ENCODE results near the gene TRAK2.
"Not testable (repeated sequence)": the region's sequence is repeated elsewhere in the genome, so short reads cannot be mapped to it uniquely, and the experiment has no call there.

Gene TRAK2

GRCh38 chr2:201450954-201451291, 335 bp downstream of the TRAK2 start:
- in situ Hi-C loops (cut with MboI; ENCODE audit: low sequenced_read_pairs) = no loop called here

DNA sequence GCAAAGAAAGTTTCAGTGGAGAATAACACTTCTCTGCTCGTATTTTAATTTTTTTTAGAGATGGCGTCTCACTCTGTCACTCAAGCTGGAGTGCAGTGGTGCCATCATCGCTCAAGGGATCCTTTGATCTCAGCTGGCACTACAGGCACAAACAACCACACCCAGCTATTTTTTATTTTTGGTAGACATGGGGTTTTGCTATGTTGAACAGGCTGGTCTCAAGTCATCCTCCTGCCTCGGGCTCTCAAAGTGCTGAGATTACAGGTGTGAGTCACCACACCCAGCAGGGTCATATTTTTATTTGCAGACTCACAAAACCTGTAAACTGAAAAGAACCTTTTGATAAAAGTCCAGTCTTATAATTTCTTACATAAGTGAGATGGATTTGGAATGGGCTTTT, 2.6 kb downstream of the TRAK2 start:
- in situ Hi-C loops (cut with MboI; ENCODE audit: low sequenced_read_pairs) = no loop called here

- in situ Hi-C loops (cut with MboI; ENCODE audit: low sequenced_read_pairs) = no loop called here
These were observed 3.2 kb downstream of the TRAK2 start for GRCh38 chr2:201448061-201448460.

GRCh38 chr2:201447086-201447485, 4.2 kb downstream of the TRAK2 start:
- in situ Hi-C loops (cut with MboI; ENCODE audit: low sequenced_read_pairs) = no loop called here

GRCh38 chr2:201444746-201445465, 6.4 kb downstream of the TRAK2 start:
- in situ Hi-C loops (cut with MboI; ENCODE audit: low sequenced_read_pairs) = no loop called here

GRCh38 chr2:201441409-201441808, 9.8 kb downstream of the TRAK2 start:
- in situ Hi-C loops (cut with MboI; ENCODE audit: low sequenced_read_pairs) = no loop called here

GRCh38 chr2:201440182-201440581, 11.1 kb downstream of the TRAK2 start:
- in situ Hi-C loops (cut with MboI; ENCODE audit: low sequenced_read_pairs) = no loop called here

DNA sequence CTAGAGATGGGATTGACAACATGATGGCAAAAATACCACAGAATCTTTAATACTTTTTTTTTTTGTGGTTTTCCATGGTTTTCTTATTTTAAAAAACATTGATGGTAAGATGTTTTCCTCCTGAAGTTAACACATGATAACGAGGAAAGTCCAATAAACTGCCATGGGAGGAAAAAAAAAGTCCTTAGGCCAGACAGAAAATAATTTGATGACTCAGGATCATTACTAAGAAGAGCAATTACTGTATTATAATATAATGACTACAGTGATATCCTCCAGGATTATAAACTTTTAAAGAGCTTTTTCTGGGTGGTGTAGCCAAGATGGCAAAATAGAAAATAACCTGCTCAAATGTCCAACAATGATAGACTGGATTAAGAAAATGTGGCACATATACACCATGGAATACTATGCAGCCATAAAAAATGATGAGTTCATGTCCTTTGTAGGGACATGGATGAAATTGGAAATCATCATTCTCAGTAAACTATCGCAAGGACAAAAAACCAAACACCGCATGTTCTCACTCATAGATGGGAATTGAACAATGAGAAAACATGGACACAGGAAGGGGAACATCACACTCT, 11.8 kb downstream of the TRAK2 start:
- in situ Hi-C loops (cut with MboI; ENCODE audit: low sequenced_read_pairs) = not testable (repeated sequence)

DNA sequence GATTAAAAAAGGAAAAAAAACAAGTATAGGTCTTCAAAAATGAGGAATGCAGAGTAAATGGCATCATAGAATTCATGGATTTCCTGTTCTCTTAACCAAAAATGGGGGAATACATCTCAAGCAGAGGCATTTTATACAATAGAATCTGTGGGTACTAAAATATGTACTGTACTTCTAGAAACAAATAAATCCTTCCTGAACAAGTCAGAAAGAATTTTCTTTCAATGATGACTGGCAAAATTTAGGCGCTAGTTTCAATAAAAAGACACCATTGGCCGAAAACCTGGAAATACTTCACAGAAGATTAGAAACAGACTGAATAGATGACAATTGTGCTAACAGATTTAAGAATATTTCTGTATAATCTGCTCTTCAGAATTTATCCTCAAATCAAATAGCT, 15.1 kb downstream of the TRAK2 start:
- in situ Hi-C loops (cut with MboI; ENCODE audit: low sequenced_read_pairs) = no loop called here

DNA sequence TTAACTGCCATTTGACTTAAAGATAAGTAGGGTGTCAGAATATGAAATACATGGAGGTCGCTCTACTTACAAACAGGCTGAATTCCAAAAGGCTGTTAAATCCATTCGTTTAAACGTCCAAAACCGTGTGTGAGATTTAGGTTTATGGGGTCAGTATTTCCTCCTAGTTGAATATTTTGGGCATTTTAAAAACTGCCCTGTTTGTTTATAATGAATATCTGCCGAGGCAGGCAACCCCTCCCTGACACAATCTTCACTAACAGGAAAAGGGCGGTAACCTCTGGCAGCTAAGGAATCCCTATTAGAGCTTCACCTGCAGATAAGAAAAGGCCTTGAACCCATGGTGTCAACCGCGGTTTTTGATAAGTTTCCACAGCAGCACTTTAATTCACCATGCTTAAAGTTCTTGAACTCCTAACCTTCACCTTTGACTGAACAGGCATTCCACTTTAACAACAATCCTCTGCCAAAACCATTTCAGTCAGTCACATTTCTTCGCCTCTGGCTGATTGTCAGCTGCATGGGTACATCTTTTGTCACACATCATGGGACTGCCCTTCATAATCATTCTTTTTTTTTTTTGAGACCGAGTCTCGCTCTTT, 17.8 kb downstream of the TRAK2 start:
- in situ Hi-C loops (cut with MboI; ENCODE audit: low sequenced_read_pairs) = no loop called here

DNA sequence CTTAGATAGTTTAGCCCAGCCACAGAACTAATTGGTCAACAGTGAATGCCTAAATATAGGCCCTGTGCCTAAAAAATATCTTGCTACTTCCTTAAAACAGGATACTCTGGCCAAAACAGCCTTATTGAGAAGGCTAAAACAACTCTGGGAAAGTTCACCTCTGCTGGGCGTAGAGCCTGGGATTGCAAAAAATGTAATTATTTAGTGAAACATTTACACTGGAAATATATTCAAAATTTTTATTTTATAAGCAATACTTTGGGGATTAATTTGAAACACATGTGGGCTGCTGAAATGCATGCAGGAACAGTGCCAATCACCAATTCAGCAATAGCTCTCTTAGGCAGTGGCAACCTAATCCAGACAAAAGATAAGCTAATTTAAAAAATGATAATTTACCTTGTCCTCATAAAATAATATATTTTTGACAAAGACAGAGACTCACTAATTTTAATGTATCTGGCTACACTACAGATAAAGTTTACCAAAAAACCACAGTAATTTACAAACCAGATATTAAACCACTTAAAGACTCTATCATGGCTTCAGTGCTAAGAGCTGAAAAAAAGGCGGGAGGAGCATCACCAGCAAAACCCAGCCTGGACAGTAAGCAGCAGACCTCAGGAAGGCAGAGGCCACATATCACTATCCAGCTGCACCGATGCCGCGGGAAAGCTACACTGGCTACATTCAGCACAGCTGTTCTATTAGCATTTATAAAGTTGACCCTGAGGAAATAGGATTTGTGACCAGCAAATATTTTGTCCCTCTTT, 18.5 kb downstream of the TRAK2 start:
- in situ Hi-C loops (cut with MboI; ENCODE audit: low sequenced_read_pairs) = no loop called here

- in situ Hi-C loops (cut with MboI; ENCODE audit: low sequenced_read_pairs) = no loop called here
These were observed 19.1 kb downstream of the TRAK2 start for GRCh38 chr2:201432038-201432620.

DNA sequence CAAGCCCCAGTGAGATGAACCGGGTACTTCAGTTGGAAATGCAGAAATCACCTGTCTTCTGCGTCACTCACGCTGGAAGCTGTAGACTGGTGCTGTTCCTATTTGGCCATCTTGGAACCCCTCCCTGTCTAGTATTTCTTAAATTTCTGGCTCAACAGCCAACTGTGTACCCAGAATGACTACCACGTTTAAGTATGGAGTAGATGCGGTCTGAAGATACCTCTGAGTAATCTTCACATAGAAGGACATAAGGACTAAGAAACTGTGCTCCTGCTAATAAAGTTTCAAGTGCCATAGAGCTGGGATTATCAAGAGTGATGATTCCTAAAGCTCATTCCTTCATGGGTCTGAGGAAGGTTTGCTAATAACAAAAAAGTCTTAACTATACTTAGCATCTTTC, 20.4 kb downstream of the TRAK2 start:
- in situ Hi-C loops (cut with MboI; ENCODE audit: low sequenced_read_pairs) = no loop called here

DNA sequence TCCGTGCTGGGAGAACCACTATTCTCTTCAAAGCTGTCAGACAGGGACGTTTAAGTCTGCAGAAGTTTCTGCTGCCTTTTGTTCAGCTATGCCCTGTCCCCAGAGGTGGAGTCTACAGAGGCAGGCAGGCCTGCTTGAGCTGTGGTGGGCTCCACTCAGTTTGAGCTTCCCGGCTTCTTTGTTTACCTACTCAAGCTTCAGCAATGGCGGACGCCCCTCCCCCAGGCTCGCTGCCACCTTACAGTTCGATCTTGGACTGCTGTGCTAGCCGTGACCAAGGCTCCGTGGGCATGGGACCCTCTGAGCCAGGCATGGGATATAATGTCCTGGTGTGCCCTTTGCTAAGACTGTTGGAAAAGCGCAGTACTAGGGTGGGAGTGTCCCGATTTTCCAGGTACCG, 20.9 kb downstream of the TRAK2 start:
- in situ Hi-C loops (cut with MboI; ENCODE audit: low sequenced_read_pairs) = not testable (repeated sequence)

DNA sequence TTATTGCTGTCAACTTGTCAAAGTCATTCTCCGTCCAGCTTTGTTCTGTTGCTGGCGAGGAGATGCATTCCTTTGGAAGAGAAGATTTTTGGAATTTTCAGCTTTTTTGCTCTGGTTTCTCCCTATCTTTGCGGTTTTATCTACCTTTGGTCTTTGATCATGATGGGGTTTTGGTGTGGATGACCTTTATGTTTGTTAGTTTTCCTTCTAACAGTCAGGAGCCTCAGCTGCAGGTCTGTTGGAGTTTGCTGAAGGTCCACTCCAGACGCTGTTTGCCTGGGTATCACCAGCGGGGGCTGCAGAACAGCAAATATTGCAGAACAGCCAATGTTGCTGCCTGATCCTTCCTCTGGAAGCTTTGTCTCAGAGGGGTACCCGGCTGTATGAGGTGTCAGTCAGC, 21.4 kb downstream of the TRAK2 start:
- in situ Hi-C loops (cut with MboI; ENCODE audit: low sequenced_read_pairs) = not testable (repeated sequence)

DNA sequence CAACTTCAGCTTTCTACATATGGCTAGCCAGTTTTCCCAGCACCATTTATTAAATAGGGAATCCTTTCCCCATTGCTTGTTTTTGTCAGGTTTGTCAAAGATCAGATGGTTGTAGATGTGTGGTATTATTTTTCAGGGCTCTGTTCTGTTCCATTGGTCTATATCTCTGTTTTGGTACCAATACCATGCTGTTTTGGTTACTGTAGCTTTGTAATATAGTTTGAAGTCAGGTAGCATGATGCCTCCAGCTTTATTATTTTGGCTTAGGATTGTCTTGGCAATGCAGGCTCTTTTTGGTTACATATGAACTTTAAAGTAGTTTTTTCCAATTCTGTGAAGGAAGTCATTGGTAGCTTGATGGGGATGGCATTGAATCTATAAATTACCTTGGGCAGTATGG, 22.9 kb downstream of the TRAK2 start:
- in situ Hi-C loops (cut with MboI; ENCODE audit: low sequenced_read_pairs) = not testable (repeated sequence)

- in situ Hi-C loops (cut with MboI; ENCODE audit: low sequenced_read_pairs) = no loop called here
These were observed 25.3 kb downstream of the TRAK2 start for GRCh38 chr2:201425952-201426351.

- in situ Hi-C loops (cut with MboI; ENCODE audit: low sequenced_read_pairs) = no loop called here
These were observed 30.7 kb downstream of the TRAK2 start for GRCh38 chr2:201420442-201421113.

GRCh38 chr2:201419986-201420385, 31.3 kb downstream of the TRAK2 start:
- in situ Hi-C loops (cut with MboI; ENCODE audit: low sequenced_read_pairs) = no loop called here

DNA sequence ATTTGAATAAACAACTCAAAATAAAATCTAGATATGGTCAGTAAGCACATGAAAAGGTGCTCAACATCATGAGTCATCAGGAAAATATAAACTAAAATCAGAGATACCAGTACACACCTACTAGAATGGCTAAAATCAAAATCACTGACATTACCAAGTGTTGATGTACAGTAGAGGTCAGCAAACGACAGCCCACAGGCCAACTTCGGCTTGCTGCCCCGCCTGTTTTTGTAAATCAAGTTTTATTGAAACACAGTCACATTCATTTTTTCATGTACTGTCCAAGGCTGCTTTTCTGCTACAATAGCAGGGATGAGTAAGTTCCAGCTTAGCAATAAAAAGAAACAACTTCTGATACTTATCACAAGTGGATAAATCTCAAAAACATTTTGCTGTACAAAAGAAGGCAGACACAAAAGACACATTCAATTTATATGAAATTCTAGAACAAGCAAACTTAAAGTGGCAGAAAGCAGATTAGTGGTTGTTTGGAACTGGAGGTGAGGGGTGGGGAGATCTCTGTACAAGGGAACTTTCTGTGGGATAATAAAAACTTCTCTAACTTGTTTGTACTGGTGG, 32.1 kb downstream of the TRAK2 start:
- in situ Hi-C loops (cut with MboI; ENCODE audit: low sequenced_read_pairs) = no loop called here

- in situ Hi-C loops (cut with MboI; ENCODE audit: low sequenced_read_pairs) = no loop called here
These were observed 36.1 kb downstream of the TRAK2 start for GRCh38 chr2:201415149-201415548.

All from HL-60/S4 treated with retinoic acid at 250 ng/mL for 4 days and 3 days (cell line).